Glutamatergic neuron (in vitro differentiated cells): ENCODE results near the gene CRAT. TPM values are rescaled to one million over a fixed set of nuclear protein-coding genes. Genes with fewer than 3 reads are reported as not detected.
"Not testable (repeated sequence)": the region's sequence is repeated elsewhere in the genome, so short reads cannot be mapped to it uniquely, and the experiment has no call there.

Experiments used
- DNase-seq: peaks from one replicate; pipeline ENCODE4 v3.0.0; 2022
- H3K27ac Mint-ChIP-seq: one replicate; pipeline ENCODE4 v1.8.0; 2020; ENCODE audit warnings: mild to moderate bottlenecking, mixed read lengths, inconsistent platforms; ENCODE audit not compliant: unreplicated experiment
- H3K27me3 Mint-ChIP-seq: one replicate; pipeline ENCODE4 v1.8.0; 2020; ENCODE audit warnings: mild to moderate bottlenecking, moderate library complexity, mixed read lengths, inconsistent platforms; ENCODE audit not compliant: unreplicated experiment
- H3K36me3 Mint-ChIP-seq: one replicate; pipeline ENCODE4 v1.8.0; 2020; ENCODE audit warnings: mild to moderate bottlenecking, mixed read lengths, inconsistent platforms; ENCODE audit not compliant: unreplicated experiment
- H3K4me1 Mint-ChIP-seq: one replicate; pipeline ENCODE4 v1.8.0; 2020; ENCODE audit warnings: mild to moderate bottlenecking, low read depth, mixed read lengths, inconsistent platforms; ENCODE audit not compliant: unreplicated experiment
- H3K4me3 Mint-ChIP-seq: one replicate; pipeline ENCODE4 v1.8.0; 2020; ENCODE audit warnings: mild to moderate bottlenecking, mixed read lengths, inconsistent platforms; ENCODE audit not compliant: unreplicated experiment
- H3K9me3 Mint-ChIP-seq: one replicate; pipeline ENCODE4 v1.8.0; 2020; ENCODE audit warnings: mild to moderate bottlenecking, moderate library complexity, mixed read lengths, inconsistent platforms; ENCODE audit not compliant: unreplicated experiment
- total RNA-seq: library from RNA; stranded (reverse); fragmentation: NEBNext Ultra II Directional; extraction: Animal tissue kit (Norgen Biotek cat#: 25700); gene quantifications from one replicate; pipeline ENCODE4 v1.2.1, GENCODE V29; 2021; ENCODE audit not compliant: unreplicated experiment
- TF ChIP-seq, protein P1 (sequence below): fragments of 200-600 bp; sonication (generic); IDR thresholded peaks from one replicate; pipeline ENCODE4 v1.5.0; 2021; ENCODE audit not compliant: partially characterized antibody, unreplicated experiment

Gene CRAT
- total RNA-seq, 1 donor from 2014 or later, result 95.8 TPM

DNA sequence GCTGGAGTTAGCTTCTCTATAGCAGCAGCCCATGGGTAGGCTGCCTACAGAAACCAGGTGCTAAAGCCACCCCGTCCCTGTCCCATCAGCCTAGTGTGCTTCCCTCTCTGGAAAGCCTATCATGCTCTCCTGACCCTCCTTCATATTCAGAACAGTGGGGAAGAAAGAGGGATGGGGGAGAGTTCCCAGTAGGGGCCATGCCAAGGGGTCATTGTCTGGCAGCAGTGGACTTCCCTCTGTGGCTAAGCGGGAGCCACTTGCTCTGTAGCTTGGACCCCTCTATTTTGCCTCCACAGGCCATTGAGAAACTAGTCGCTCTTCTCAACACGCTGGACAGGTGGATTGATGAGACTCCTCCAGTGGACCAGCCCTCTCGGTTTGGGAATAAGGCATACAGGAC, 18.1 kb upstream of the CRAT start:
- Mint-ChIP-seq H3K4me1 (peaks cover 29% of the 10 kb centered on the region), H3K9me3 (peaks cover 7% of the 10 kb centered on the region)

DNA sequence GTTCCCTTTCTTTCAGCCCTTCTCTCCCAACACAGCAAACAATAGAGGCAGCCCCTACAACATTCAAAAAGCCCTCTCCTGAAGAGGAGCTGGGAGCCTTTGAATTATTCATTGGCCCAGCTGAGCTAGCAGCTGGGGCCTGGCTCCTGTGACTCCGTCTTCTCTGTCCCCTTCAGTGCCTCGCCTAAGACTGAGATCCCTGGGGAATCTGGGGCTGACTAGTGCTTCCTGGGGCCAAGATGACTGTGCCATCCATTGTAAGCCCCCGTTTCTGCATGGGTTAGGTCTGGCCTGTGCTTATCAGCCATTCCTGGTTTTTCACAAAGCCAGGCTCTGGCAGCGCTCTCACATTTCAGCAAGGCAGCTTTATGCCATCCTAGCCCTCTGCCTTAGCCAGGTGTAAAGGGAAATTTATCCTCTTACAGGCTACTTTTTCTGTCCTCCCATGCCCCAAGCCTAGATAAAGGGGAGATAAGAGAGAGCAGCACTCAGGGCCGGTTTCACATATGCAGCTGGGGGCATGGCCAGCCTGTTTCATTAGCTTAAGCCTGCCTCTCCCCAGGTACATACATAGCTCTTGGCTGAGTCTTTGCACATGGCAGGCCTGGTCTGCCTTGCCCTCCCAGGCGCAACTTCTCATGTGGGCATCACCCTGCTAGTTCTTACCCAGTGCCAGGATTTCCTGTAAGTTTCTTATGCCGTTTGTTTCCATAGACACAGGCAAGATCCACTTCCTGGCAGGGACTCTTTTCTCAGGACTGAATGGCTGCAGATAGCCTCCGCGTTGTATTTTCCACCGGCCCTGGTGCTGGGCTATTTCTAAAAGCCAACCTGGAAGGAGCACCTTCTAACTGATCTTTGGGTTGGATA, 16.4 kb upstream of the CRAT start:
- Mint-ChIP-seq H3K4me3 (peak overlapping the region; percentile 67), H3K36me3 (peaks cover 4% of the 10 kb centered on the region), H3K9me3 (peaks cover 7% of the 10 kb centered on the region), H3K4me1 (peaks cover 29% of the 10 kb centered on the region), H3K27ac (peak overlapping the region; percentile 98), H3K27me3 (peaks cover 4% of the 10 kb centered on the region)
- TF ChIP-seq, protein P1, sequence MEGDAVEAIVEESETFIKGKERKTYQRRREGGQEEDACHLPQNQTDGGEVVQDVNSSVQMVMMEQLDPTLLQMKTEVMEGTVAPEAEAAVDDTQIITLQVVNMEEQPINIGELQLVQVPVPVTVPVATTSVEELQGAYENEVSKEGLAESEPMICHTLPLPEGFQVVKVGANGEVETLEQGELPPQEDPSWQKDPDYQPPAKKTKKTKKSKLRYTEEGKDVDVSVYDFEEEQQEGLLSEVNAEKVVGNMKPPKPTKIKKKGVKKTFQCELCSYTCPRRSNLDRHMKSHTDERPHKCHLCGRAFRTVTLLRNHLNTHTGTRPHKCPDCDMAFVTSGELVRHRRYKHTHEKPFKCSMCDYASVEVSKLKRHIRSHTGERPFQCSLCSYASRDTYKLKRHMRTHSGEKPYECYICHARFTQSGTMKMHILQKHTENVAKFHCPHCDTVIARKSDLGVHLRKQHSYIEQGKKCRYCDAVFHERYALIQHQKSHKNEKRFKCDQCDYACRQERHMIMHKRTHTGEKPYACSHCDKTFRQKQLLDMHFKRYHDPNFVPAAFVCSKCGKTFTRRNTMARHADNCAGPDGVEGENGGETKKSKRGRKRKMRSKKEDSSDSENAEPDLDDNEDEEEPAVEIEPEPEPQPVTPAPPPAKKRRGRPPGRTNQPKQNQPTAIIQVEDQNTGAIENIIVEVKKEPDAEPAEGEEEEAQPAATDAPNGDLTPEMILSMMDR, result no peak
- DNase-seq, result peak; percentile 77

More for the DNA sequence above, 18.1 kb upstream of the CRAT start:
- peaks cover 4% of the 10 kb centered on the region for H3K36me3 Mint-ChIP-seq
- H3K27me3 Mint-ChIP-seq, result peaks cover 4% of the 10 kb centered on the region
- DNase-seq, result no peak
- H3K27ac Mint-ChIP-seq, result peak overlapping the region; percentile 64
- TF ChIP-seq, protein P1, result no peak
- H3K4me3 Mint-ChIP-seq, result no peak overlapping the region

DNA sequence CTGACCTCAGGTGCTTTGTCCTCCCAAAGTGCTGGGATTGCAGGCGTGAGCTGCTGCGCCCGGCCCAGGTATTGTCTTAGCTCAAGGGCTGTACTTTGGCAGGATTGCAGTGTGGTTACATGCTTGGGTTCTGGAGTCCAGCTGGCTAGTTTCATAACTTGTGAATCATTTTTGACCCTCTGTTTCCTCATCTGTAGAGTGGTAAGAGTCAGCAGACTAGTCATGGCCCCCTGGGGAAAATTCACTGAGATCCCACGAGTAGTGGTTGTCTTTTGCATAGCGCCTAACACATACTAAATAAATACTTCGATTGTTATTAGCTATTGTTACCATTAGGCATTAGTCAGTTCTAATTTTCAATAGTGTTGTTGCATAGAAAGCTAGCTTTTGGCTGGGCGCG, 14.9 kb upstream of the CRAT start:
- DNase-seq, result no peak
- Mint-ChIP-seq H3K4me3 (no peak overlapping the region), H3K36me3 (no peaks in the 10 kb centered on the region), H3K9me3 (peaks cover 8% of the 10 kb centered on the region), H3K27me3 (peaks cover 4% of the 10 kb centered on the region), H3K4me1 (peaks cover 26% of the 10 kb centered on the region), H3K27ac (peak overlapping the region; percentile 22)
- TF ChIP-seq, protein P1, result no peak

DNA sequence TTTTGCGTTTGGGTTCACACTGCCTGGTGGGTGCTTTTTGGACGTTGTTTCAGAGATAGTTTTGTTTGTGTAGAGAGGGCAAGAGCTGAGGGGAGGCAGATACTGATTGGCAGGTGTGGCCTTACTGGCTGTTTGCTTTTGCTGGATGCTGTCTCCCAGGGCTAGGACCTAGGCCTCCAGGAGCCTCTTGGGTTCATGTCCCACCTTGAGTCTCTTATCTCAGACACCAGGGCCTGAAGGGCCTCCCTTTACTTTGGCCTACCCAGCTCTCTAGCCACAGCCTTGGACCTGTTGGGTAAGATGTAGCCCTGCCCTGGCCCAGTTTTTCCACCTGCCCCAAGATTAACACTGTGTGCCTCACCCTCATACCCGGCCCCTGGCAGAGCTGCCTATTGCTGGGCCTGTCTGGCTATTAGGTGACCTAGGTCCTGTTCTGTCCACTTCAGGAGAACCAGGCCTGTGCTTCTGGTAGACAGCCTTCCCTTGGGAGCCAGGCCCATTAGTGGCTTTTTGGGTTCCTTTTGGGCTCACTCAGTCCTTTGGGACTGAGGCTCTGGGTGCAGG, 14.0 kb upstream of the CRAT start:
- H3K9me3 Mint-ChIP-seq, result peaks cover 8% of the 10 kb centered on the region
- TF ChIP-seq, protein P1, result no peak
- DNase-seq, result no peak
- H3K27ac Mint-ChIP-seq, result peak overlapping the region; percentile 78
- H3K36me3 Mint-ChIP-seq, result no peaks in the 10 kb centered on the region
- H3K4me3 Mint-ChIP-seq, result no peak overlapping the region
- peaks cover 26% of the 10 kb centered on the region for H3K4me1 Mint-ChIP-seq
- peaks cover 4% of the 10 kb centered on the region for H3K27me3 Mint-ChIP-seq

DNA sequence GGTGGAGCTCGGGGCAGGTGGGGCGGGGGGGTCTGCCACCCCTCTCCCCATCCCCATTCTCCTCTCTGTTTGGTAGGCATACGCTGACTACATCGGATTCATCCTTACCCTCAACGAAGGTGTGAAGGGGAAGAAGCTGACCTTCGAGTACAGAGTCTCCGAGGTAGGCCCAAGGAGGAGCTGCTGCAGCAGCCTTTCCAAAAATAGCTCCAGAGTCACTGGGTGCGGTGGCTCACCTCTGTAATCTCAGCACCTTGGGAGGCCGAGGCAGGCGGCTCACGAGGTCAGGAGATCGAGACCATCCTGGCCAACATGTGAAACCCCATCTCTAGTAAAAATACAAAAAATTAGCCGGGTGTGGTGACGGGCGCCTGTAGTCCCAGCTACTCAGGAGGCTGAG, 12.4 kb upstream of the CRAT start:
- peaks cover 24% of the 10 kb centered on the region for H3K4me1 Mint-ChIP-seq
- not testable (repeated sequence) for H3K27me3 Mint-ChIP-seq, H3K27ac Mint-ChIP-seq, H3K4me3 Mint-ChIP-seq, H3K36me3 Mint-ChIP-seq, DNase-seq, H3K9me3 Mint-ChIP-seq
